OCI-LY7 (cell line): ENCODE data around the gene HSD11B1. TPM values are rescaled to one million over a fixed set of nuclear protein-coding genes. Genes with fewer than 3 reads are reported as not detected.

ENCODE experiments used
- BruUV-seq: library from RNA; stranded (reverse); fragments of 400-500 nt; replicated peaks from 2 replicates; lab custom pipeline; 2021; lab: Mats Ljungman, UMichigan
- CTCF ChIA-PET: fragments of 300-600 bp; sonication (Branson Sonifier 250); formaldehyde crosslinking; loops from one replicate; lab custom pipeline; 2022; ENCODE audit warnings: antibody characterized with exemption; ENCODE audit not compliant: unreplicated experiment; lab: Charles Lee
- POLR2A ChIA-PET: fragments of 300-600 bp; sonication (Branson Sonifier 250); formaldehyde crosslinking; loops from one replicate; lab custom pipeline; 2022; ENCODE audit warnings: antibody characterized with exemption; lab: Charles Lee
- DNase-seq: peaks from one replicate; pipeline ENCODE4 v3.0.0-alpha.2; 2015; ENCODE audit warnings: low spot score
- H2AFZ ChIP-seq: fragments of 200-600 bp; sonication (generic), shearing (Covaris generic); 2 replicates; pipeline ENCODE4 v1.6.1; 2014; ENCODE audit warnings: mild to moderate bottlenecking, antibody characterized with exemption, low read length, moderate library complexity
- H3K27ac ChIP-seq: fragments of 200-600 bp; sonication (generic); 2 replicates; pipeline ENCODE4 v1.5.1; 2014; ENCODE audit warnings: mixed run types, low read depth, mild to moderate bottlenecking, moderate library complexity, low read length, inconsistent platforms; ENCODE audit not compliant: poor library complexity, severe bottlenecking
- H3K36me3 ChIP-seq: fragments of 200-600 bp; sonication (generic); 2 replicates; pipeline ENCODE4 v1.6.1; 2014; ENCODE audit warnings: mild to moderate bottlenecking, antibody characterized with exemption, low read length, moderate library complexity, mixed read lengths; ENCODE audit not compliant: insufficient read depth
- H3K4me1 ChIP-seq: fragments of 200-600 bp; sonication (generic); 2 replicates; pipeline ENCODE4 v1.5.1; 2014; ENCODE audit warnings: mild to moderate bottlenecking, low read length; ENCODE audit not compliant: insufficient read depth, poor library complexity, severe bottlenecking
- H3K4me2 ChIP-seq: fragments of 200-600 bp; sonication (generic); 2 replicates; pipeline ENCODE4 v1.6.1; 2014; ENCODE audit warnings: mild to moderate bottlenecking, low read length
- H3K4me3 ChIP-seq: fragments of 200-600 bp; sonication (generic); 2 replicates; pipeline ENCODE4 v1.5.1; 2014; ENCODE audit warnings: mild to moderate bottlenecking, low read depth, low read length; ENCODE audit not compliant: poor library complexity, severe bottlenecking
- H3K79me2 ChIP-seq: fragments of 200-600 bp; sonication (generic); 2 replicates; pipeline ENCODE4 v1.6.1; 2016; ENCODE audit warnings: low read depth, mild to moderate bottlenecking, low read length, moderate library complexity, mixed read lengths; ENCODE audit not compliant: insufficient read depth
- H3K9me2 ChIP-seq: fragments of 200-600 bp; sonication (generic); 2 replicates; pipeline ENCODE4 v1.6.1; 2016; ENCODE audit warnings: mild to moderate bottlenecking, low read length, mixed read lengths; ENCODE audit not compliant: insufficient read depth
- H3K9me3 ChIP-seq: fragments of 200-600 bp; sonication (generic); 2 replicates; pipeline ENCODE4 v1.6.1; 2014; ENCODE audit warnings: mild to moderate bottlenecking, mixed run types, low read length, mixed read lengths
- H4K20me1 ChIP-seq: fragments of 200-600 bp; sonication (generic); 2 replicates; pipeline ENCODE4 v1.6.1; 2014; ENCODE audit warnings: mild to moderate bottlenecking, antibody characterized with exemption, low read length, moderate library complexity, mixed read lengths; ENCODE audit not compliant: insufficient read depth
- CTCF ChIP-seq: fragments of 200-600 bp; sonication (generic); conservative IDR thresholded peaks from 2 replicates; pipeline ENCODE4 v1.5.1; 2014; ENCODE audit warnings: mild to moderate bottlenecking, antibody characterized with exemption, low read length, moderate library complexity, mixed read lengths
- EZH2phosphoT487 ChIP-seq: fragments of 200-600 bp; sonication (generic); IDR thresholded peaks from 2 replicates; pipeline ENCODE4 v1.6.1; 2018; ENCODE audit warnings: low read depth, borderline replicate concordance, mild to moderate bottlenecking, mixed run types, antibody characterized with exemption, low read length, moderate library complexity, mixed read lengths
- intact Hi-C: fragments of 100-400 bp; cut with micrococcal nuclease; formaldehyde crosslinking; loops from one replicate; pipeline ENCODE4 v1.10.0; 2022; ENCODE audit not compliant: unreplicated experiment
- total RNA-seq, 2 experiments: library from RNA; depleted of rRNA in 1 of 2; stranded (reverse); fragments of >200 nt in 1 of 2; shearing (Covaris generic) in 1 of 2; gene quantifications; 2 replicates each; pipeline ENCODE4 v1.2.3, GENCODE V29; 2014 to 2022

HSD11B1 gene
- total RNA-seq, 2 experiments from 2014 or later = not detected

GRCh38 chr1:209657140-209657879 lies 47.3 kb upstream of the HSD11B1 start:
- Histone ChIP-seq H2AFZ (no peak overlapping the region), H3K4me2 (no peak overlapping the region), H3K36me3 (no peaks in the 10 kb centered on the region), H4K20me1 (no peaks in the 10 kb centered on the region), H3K9me3 (no peaks in the 10 kb centered on the region), H3K27ac (no peak overlapping the region), H3K9me2 (no peaks in the 10 kb centered on the region), H3K79me2 (no peaks in the 10 kb centered on the region), H3K4me1 (no peaks in the 10 kb centered on the region), H3K4me3 (no peak overlapping the region)
- intact Hi-C loops = no loop called here
- CTCF ChIA-PET = no interaction called here
- TF ChIP-seq EZH2phosphoT487 (no peak), CTCF (no peak)
- no peak for DNase-seq
- no TSS peak for BruUV-seq
- POLR2A ChIA-PET = no interaction called here

GRCh38 chr1:209657918-209658317 lies 46.7 kb upstream of the HSD11B1 start:
- Histone ChIP-seq H3K4me1 (no peaks in the 10 kb centered on the region), H3K79me2 (no peaks in the 10 kb centered on the region), H3K4me2 (no peak overlapping the region), H3K4me3 (no peak overlapping the region), H2AFZ (no peak overlapping the region), H3K27ac (no peak overlapping the region), H3K36me3 (no peaks in the 10 kb centered on the region), H4K20me1 (no peaks in the 10 kb centered on the region), H3K9me3 (no peaks in the 10 kb centered on the region), H3K9me2 (no peaks in the 10 kb centered on the region)
- no peak for TF ChIP-seq CTCF
- no peak for TF ChIP-seq EZH2phosphoT487
- ChIA-PET CTCF (no interaction called here), POLR2A (no interaction called here)
- DNase-seq = no peak
- intact Hi-C loops = no loop called here
- no TSS peak for BruUV-seq

- no peak overlapping the region for H2AFZ ChIP-seq
- no peak overlapping the region for H3K27ac ChIP-seq
- no peak for DNase-seq
- H3K4me3 ChIP-seq = no peak overlapping the region
- no TSS peak for BruUV-seq
- H4K20me1 ChIP-seq = no peaks in the 10 kb centered on the region
- H3K9me3 ChIP-seq = no peaks in the 10 kb centered on the region
- H3K4me1 ChIP-seq = no peaks in the 10 kb centered on the region
- TF ChIP-seq CTCF = no peak
- no peak for TF ChIP-seq EZH2phosphoT487
- ChIA-PET CTCF (no interaction called here), POLR2A (no interaction called here)
- H3K9me2 ChIP-seq = no peaks in the 10 kb centered on the region
- H3K36me3 ChIP-seq = no peaks in the 10 kb centered on the region
- intact Hi-C loops = no loop called here
- H3K79me2 ChIP-seq = no peaks in the 10 kb centered on the region
- H3K4me2 ChIP-seq = no peak overlapping the region
Measured at GRCh38 chr1:209659909-209660308, 44.7 kb upstream of the HSD11B1 start.
